Measurements from ENCODE around the gene HPCAL1. TPM values are rescaled to one million over a fixed set of nuclear protein-coding genes. Genes with fewer than 3 reads are reported as not detected.

HPCAL1 gene
- total and polyA plus RNA-seq, 2 of the 8 experiments (the other 6 are each of a cell fraction or from before 2014, with no cell fraction given) = 5.8 to 8.6 TPM

DNA sequence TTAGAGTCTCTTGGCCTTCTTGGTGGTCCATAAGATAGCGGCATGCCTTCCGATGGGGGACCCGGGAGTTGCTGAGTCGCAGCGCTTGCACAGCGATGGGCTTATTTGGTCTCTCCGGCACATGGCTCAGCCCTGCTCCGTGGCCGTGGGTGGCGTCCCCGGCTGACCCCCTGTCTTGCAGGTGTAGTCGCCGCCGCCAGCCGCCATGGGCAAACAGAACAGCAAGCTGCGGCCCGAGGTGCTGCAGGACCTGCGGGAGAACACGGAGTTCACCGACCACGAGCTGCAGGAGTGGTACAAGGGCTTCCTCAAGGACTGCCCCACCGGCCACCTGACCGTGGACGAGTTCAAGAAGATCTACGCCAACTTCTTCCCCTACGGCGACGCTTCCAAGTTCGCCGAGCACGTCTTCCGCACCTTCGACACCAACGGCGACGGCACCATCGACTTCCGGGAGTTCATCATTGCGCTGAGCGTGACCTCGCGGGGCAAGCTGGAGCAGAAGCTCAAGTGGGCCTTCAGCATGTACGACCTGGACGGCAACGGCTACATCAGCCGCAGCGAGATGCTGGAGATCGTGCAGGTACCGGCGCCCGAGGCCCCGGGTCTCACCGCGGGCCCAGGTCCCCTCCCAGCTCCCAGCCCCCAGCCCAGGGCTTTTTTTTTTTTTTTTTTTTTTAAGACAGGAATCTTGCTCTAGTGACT lies 117.0 kb downstream of the HPCAL1 start (continued):
- TF ChIP-seq, protein P1, sequence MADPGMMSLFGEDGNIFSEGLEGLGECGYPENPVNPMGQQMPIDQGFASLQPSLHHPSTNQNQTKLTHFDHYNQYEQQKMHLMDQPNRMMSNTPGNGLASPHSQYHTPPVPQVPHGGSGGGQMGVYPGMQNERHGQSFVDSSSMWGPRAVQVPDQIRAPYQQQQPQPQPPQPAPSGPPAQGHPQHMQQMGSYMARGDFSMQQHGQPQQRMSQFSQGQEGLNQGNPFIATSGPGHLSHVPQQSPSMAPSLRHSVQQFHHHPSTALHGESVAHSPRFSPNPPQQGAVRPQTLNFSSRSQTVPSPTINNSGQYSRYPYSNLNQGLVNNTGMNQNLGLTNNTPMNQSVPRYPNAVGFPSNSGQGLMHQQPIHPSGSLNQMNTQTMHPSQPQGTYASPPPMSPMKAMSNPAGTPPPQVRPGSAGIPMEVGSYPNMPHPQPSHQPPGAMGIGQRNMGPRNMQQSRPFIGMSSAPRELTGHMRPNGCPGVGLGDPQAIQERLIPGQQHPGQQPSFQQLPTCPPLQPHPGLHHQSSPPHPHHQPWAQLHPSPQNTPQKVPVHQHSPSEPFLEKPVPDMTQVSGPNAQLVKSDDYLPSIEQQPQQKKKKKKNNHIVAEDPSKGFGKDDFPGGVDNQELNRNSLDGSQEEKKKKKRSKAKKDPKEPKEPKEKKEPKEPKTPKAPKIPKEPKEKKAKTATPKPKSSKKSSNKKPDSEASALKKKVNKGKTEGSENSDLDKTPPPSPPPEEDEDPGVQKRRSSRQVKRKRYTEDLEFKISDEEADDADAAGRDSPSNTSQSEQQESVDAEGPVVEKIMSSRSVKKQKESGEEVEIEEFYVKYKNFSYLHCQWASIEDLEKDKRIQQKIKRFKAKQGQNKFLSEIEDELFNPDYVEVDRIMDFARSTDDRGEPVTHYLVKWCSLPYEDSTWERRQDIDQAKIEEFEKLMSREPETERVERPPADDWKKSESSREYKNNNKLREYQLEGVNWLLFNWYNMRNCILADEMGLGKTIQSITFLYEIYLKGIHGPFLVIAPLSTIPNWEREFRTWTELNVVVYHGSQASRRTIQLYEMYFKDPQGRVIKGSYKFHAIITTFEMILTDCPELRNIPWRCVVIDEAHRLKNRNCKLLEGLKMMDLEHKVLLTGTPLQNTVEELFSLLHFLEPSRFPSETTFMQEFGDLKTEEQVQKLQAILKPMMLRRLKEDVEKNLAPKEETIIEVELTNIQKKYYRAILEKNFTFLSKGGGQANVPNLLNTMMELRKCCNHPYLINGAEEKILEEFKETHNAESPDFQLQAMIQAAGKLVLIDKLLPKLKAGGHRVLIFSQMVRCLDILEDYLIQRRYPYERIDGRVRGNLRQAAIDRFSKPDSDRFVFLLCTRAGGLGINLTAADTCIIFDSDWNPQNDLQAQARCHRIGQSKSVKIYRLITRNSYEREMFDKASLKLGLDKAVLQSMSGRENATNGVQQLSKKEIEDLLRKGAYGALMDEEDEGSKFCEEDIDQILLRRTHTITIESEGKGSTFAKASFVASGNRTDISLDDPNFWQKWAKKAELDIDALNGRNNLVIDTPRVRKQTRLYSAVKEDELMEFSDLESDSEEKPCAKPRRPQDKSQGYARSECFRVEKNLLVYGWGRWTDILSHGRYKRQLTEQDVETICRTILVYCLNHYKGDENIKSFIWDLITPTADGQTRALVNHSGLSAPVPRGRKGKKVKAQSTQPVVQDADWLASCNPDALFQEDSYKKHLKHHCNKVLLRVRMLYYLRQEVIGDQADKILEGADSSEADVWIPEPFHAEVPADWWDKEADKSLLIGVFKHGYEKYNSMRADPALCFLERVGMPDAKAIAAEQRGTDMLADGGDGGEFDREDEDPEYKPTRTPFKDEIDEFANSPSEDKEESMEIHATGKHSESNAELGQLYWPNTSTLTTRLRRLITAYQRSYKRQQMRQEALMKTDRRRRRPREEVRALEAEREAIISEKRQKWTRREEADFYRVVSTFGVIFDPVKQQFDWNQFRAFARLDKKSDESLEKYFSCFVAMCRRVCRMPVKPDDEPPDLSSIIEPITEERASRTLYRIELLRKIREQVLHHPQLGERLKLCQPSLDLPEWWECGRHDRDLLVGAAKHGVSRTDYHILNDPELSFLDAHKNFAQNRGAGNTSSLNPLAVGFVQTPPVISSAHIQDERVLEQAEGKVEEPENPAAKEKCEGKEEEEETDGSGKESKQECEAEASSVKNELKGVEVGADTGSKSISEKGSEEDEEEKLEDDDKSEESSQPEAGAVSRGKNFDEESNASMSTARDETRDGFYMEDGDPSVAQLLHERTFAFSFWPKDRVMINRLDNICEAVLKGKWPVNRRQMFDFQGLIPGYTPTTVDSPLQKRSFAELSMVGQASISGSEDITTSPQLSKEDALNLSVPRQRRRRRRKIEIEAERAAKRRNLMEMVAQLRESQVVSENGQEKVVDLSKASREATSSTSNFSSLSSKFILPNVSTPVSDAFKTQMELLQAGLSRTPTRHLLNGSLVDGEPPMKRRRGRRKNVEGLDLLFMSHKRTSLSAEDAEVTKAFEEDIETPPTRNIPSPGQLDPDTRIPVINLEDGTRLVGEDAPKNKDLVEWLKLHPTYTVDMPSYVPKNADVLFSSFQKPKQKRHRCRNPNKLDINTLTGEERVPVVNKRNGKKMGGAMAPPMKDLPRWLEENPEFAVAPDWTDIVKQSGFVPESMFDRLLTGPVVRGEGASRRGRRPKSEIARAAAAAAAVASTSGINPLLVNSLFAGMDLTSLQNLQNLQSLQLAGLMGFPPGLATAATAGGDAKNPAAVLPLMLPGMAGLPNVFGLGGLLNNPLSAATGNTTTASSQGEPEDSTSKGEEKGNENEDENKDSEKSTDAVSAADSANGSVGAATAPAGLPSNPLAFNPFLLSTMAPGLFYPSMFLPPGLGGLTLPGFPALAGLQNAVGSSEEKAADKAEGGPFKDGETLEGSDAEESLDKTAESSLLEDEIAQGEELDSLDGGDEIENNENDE (IDR thresholded peaks at IDR 0.05; ENCODE audit: insufficient replicate concordance, low read length) = no peak
- no peak for TF ChIP-seq ASH2L (IDR thresholded peaks at IDR 0.05; ENCODE audit: low read length)
- TF ChIP-seq EP300 (IDR thresholded peaks at IDR 0.05; ENCODE audit: borderline replicate concordance in 1 of 2, low read depth in 2 of 2, low read length in 2 of 2) = no peak
- no peak for TF ChIP-seq KDM1A (IDR thresholded peaks at IDR 0.05; ENCODE audit: borderline replicate concordance, low read length)
- no peak for TF ChIP-seq CHD1 (IDR thresholded peaks at IDR 0.05; ENCODE audit: low read depth, low read length)
- TF ChIP-seq, protein P2, sequence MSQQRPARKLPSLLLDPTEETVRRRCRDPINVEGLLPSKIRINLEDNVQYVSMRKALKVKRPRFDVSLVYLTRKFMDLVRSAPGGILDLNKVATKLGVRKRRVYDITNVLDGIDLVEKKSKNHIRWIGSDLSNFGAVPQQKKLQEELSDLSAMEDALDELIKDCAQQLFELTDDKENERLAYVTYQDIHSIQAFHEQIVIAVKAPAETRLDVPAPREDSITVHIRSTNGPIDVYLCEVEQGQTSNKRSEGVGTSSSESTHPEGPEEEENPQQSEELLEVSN (IDR thresholded peaks at IDR 0.05) = no peak
- no peak for TF ChIP-seq HDAC2 (IDR thresholded peaks at IDR 0.05; ENCODE audit: borderline replicate concordance in 1 of 2, low read depth in 2 of 2, low read length in 2 of 2)
- no peak for TF ChIP-seq BACH1 (IDR thresholded peaks at IDR 0.05; ENCODE audit: low read length)
